T-helper 2 cell (primary cell): ENCODE results near the gene CCDC85A.

Experiments
- DNase-seq, 5 experiments: peaks; one replicate each; pipeline versions ENCODE4 v3.0.0 to v3.0.0-alpha.2; 2012 to 2022

The CCDC85A gene

DNA sequence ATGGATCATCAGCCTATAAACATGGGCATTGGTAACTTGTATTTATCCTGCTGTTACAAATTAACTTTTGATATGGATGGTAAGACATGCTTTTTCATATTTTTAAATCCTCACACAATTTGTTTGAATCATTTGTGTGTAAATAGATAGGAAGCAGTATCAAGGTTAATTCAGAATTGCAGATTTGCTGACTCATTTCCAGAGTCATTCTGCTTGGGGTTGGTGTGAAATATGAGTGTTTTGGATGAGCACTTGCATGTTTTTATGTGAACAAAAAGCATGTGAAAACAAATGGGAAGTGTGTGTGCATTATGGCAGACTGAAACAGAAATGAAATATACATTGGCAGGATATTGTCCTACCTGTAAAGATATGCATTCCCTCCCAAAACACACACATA is 11.8 kb downstream of the CCDC85A start:
- DNase-seq, result peak in 1 of 5 experiments; percentile 27

DNA sequence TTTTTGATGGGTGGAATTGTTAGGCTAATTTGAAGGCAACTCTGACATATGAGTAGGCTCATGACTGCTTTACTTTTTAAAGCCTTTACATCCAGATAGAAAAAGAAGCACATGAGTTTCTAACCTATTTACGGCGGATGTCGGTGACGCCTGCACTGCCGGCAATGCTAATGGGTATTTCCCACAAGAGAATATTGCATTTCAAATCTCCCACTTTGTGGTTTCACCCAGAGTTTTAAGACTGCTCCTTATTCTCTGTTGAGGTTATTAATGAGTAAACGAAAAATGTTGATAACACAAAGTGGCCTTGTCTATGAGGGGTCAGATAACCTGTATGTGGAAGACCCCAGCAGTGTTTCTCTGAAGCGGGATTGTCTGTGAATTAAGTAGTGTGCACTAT is 14.0 kb downstream of the CCDC85A start:
- DNase-seq, result no peak

DNA sequence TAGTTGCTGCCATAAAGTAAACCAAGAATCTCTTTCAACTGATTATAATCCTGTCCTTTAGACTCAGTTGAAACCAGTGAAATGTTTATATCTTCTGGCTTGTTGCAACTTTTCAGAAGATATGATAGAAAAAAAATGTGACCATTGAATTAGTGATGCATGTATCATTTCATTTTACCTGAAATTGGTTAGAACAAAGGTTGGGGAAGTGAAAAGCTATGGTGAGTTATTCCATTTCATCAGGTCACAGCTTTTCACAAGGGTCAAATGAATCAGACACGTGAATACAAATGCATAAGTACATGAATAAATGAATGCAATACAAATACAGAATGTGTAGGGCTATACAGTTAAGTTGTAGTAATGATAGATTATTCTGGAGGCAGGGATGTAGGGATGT is 15.1 kb downstream of the CCDC85A start:
- no peak for DNase-seq

DNA sequence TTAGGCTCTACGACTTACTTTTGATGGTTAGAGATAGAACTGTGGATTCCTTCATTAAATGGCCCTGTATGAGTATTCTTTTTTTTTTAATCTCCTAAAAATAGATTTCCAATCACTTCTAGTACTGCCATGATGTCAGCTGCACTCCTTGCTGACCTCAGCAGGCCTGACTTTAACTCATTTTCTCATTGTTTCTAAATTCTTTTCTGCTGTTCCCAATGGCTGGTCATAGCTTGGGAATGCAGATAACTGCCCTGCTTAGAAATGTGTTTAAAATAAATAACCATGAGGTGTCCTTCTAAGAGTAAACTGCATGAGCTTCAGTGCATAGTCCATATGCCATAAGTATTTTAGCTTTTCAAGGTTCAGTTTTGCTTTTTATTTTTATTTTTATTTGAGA is 15.7 kb downstream of the CCDC85A start:
- no peak for DNase-seq

DNA sequence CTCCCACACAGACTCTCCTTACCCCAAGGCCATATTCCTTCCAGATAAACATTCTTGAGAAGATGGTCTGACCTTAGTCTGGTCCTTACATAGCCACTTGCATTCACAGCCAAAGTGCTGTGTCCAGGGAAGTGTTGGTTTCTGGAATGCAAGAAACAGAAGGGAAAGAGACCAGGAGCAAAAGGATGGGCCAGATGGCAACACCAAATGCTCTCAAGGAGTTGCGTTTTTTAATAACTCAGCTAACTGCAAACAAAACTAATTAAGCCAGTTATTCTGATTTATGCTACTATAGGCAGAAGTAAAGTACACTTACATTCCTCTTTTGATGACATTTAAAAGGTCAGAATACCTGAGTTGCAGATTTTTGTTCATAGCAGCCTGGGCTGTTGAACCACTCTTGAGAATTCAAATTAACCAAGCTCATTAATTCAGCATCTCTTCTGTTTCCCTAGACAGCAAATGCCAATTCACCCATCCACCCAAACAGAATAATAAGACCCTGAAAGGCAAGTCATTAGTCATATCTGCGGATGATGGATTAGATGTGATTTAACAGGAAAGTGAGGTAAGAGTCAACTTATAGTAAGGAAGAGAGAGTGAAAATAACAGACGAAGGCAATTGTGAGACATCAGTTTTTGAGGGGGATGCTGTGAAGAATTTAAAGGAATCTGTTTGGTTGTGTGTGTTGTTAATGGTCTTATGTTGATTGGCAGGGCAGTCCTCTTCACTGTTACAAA is 18.8 kb downstream of the CCDC85A start:
- DNase-seq, result no peak

DNA sequence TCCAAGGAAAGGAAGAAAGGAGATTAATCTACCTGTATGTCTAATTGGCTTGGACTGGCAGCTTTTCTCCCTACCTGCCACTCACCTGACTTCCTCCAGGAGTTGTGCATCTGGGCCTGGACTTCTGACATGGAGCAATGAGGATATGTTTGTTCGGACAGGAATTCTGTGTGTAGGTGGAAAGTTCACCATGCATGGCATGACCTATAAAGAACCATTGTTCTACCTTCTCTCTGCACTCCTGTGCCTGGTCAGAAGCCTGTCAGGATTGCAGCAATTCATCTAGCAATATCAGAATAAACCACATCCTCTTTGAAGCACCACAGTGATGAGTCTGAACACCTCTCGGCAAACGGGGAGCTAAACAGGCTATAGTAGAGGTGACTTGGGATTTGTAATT is 20.8 kb downstream of the CCDC85A start:
- no peak for DNase-seq

DNA sequence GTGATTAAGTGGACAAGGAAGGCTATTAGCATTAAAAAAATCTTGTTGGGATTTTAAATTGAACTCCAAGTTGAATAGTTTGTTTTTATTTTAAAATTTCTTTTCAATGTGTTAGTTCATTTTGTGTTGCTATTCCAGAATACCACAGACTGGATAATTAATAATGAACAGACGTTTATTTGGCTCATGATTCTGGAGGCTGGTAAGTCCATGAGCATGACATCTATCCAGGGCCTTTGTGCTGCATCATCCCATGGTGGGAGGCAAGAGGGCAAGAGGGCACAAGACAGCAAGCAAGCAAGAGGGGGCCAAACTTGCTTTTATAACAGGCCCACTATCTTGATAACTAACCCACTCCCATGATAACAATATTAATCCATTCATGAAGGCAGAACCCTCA is 22.5 kb downstream of the CCDC85A start:
- no peak for DNase-seq

GRCh38 chr2:56207760-56208159 is 24.0 kb downstream of the CCDC85A start:
- no peak for DNase-seq

GRCh38 chr2:56208380-56208779 is 24.6 kb downstream of the CCDC85A start:
- DNase-seq, result no peak

GRCh38 chr2:56209701-56210100 is 25.9 kb downstream of the CCDC85A start:
- no peak for DNase-seq

DNA sequence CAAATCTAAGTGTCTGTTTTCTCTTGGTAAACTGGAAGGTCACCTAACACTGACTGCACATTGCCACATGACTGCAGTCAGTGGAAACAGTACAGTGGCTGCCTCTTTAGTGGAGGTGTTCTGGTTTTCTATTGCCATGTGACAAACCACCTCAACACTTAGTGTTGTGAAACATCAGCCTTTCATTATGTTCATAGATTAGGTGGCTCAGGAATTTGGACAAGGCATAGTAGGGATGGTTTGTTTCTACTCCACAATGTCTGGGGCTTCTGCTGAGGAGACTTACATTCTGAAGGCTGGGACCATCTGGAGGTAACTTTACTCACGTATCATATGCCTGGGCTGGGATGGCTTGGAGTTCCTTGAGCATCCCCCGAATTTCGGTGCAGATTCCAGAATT is 26.5 kb downstream of the CCDC85A start:
- DNase-seq, result no peak

DNA sequence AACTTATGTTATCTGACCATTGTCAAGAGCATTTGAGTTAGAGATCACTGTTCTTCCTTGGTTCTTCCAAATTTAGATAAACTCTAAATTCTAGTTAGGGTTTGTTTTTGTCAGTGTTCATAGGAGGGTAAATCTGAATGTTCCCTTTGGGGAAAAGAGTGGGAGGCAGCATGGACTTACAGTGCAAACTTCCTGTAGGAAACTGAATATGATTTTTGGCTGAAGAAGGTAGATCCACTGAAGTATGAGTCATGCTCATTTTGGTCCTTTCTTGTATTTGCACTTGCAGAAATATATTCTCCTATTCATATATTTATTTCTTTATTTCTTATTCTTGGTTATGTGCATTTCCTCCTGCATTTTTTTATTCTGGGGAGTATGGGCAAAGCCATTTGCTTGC is 27.3 kb downstream of the CCDC85A start:
- DNase-seq, result no peak

- no peak for DNase-seq
Observed at GRCh38 chr2:56215911-56216310, 32.1 kb downstream of the CCDC85A start.

DNA sequence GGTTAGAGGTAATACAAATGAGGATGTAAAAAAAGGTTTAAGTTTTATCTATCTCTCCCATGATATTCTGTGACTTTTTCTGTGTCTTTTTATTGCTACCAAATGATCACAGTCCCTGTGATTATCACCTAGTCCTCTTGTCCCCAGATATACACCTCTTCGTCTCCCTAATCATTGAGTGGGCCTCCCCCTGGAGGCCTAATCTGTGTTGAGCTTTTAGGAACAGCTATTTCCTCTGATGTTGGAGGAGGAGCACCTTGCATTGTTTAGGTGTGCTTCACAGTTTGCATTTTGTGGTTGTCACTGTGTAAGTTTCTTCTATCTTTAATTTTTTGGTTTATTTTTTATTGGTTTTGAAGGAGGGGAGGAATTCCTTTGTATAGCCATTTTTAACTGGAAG is 33.3 kb downstream of the CCDC85A start:
- no peak for DNase-seq

DNA sequence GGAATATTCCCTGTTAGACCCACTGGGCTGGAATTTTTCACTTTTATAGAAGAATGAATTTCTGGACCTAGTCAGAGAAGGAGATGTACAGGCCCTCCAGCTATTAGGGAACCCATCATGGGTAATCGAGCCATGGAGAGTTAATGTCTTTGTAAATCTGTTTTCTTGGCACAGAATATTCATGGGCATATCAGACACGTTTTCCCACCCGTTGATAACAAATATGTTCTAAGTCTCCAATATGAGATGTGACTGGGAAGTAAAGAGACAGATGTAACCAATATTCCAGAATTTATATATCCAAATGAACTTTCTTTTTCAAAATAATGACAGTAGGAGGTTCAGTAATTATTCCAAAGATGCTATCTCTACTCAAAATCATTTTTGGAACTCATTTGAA is 38.7 kb downstream of the CCDC85A start:
- no peak for DNase-seq

DNA sequence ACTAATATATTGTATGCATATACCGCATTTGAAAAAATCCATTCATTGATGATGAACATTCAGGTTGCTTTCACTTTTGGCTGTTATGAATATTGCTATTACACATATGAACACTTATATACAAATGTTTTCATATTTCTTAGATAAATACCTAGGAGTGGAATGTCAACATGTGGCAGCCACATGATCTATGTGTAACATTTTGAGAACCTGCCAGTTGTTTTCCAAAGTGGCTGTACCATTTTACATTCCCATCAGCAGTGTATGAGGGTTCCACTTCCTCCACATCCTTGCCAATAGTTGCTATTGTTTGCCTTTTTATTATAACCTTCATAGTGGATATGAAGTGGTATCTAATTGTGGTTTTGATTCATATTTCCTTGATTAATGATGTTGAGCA is 40.5 kb downstream of the CCDC85A start:
- DNase-seq, result no peak

DNA sequence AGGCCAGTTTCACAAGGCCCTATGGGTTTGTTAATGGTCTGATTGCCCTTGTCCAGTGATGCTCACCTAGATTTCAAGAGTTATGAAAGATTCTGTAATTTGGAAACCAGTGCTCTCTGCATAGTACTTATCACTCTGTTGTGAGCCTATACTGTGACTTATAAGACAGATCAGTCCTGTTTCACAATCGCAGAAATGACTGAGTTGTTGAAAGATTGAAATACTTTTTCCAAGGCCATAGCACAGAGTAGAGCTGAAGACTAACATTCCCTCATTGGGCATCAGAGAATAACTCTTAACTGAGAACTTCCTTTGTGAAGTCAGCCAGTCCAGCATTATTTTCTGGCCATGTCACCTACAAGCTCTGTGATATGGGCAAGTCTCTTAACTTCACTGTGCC is 44.0 kb downstream of the CCDC85A start:
- DNase-seq, result no peak

- no peak for DNase-seq
Observed at GRCh38 chr2:56229397-56230060, 45.7 kb downstream of the CCDC85A start.

DNA sequence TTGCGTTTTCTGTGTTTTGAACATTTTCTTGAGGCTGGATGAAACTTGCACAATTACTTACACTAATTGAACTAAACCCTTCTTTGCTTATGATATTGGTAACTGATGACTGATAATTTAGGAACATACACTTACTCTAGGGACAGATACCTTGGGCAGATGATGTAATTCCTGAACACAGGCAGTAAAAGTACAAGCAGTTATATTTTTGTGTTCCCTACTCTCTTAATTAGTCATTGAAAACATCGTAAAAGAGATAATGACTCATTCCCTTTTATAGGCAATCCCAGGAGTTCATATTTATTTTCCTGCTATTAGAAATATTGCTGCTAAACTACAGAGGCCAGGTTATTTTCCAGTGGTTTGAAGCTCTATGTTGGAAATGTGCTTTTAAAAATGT is 46.4 kb downstream of the CCDC85A start:
- no peak for DNase-seq

DNA sequence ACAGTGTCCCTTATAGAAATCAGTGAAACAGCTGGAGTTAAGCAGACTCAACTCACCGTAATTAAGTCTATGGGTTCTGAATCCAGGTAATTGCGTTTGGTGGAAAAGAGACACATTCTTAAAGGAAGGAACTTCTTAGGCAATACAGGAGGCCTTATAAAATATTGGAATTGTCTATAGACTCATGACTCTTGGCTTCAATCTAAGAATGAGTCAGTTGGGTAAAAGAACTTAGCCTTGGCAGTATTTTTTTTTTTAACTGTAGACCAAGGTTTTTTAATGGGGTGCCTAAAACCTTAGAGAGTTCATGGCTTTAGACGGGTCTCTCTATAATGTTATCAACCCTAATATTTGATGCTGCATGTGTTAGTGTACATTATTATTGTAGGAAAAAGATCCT is 47.6 kb downstream of the CCDC85A start:
- no peak for DNase-seq

- DNase-seq, result no peak
Observed at GRCh38 chr2:56232912-56233311, 49.1 kb downstream of the CCDC85A start.

DNA sequence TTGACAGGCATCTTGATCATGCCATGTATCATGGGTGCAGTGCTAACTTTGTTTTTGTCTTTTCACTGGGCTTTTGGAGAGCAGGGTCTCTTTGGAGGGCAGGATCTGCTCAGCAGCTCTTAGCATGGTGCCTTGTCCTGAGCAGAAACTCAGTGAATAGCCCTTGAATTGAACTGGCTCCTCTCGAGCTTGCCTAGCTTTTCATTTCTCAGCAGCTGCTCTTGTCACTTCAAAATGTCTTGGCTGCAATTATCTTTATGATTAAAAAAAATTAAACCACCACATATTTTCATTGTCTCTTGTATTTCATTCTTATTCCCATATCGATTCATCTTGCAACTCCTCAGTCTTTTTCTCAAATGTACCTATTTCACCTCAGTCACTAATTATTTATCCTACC is 50.5 kb downstream of the CCDC85A start:
- DNase-seq, result no peak

- DNase-seq, result no peak
Observed at GRCh38 chr2:56239030-56239429, 55.2 kb downstream of the CCDC85A start.

DNA sequence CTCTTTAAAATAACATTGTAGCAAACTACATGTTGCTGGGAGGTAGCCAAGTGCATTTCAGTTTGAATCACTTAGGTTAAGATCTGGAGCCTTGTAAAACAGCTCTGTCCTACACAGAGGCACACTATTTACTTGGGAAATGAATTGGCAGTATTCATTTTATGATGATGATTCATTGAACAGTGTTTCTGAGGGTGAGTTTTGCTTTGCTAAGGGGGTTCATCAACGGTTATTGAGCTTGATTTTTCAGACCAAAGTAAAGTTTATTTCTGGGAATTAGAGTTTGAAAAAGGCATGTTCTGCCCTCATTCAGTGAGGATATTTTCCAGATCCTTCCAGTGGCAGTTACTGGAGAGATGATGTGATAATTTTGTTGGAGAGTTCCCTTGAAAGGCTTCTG is 55.6 kb downstream of the CCDC85A start:
- DNase-seq, result no peak

DNA sequence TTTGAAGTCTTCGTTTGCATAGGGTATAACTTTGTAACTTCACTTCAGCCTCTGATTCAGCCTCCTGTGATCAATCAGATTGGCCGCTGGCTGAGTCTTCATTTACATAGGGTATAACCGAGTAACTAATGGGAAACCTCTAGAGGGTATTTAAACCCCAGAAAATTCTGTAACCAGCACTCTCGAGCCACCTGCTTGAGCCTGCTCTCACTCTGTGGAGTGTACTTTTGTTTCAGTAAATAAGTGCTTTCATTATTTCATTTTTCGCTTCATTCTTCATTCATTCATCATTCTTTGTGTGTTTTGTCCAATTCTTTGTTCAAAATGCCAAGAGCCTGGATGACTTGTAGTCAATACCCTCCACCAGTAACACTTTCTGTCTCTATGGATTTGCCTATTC is 56.4 kb downstream of the CCDC85A start:
- DNase-seq, result no peak
